Measurements from ENCODE around the gene YPEL2.
"Not testable (repeated sequence)": the region's sequence is repeated elsewhere in the genome, so short reads cannot be mapped to it uniquely, and the experiment has no call there.

The YPEL2 gene

GRCh38 chr17:59409336-59410048, 78.0 kb downstream of the YPEL2 start:
- DNase-seq, result no peak

GRCh38 chr17:59410049-59410437, 78.6 kb downstream of the YPEL2 start:
- DNase-seq, result no peak

- DNase-seq, result not testable (repeated sequence)
Measured at GRCh38 chr17:59412431-59412830, 81.0 kb downstream of the YPEL2 start.

GRCh38 chr17:59413014-59413766, 81.7 kb downstream of the YPEL2 start:
- DNase-seq, result no peak

- no peak for DNase-seq
Measured at GRCh38 chr17:59415397-59415796, 83.9 kb downstream of the YPEL2 start.

GRCh38 chr17:59416184-59416583, 84.7 kb downstream of the YPEL2 start:
- no peak for DNase-seq

- no peak for DNase-seq
Measured at GRCh38 chr17:59417452-59417851, 86.0 kb downstream of the YPEL2 start.

GRCh38 chr17:59418732-59419166, 87.3 kb downstream of the YPEL2 start:
- no peak for DNase-seq

- DNase-seq, result no peak
Measured at GRCh38 chr17:59420901-59421300, 89.4 kb downstream of the YPEL2 start.

GRCh38 chr17:59421722-59422121, 90.3 kb downstream of the YPEL2 start:
- no peak for DNase-seq

- no peak for DNase-seq
Measured at GRCh38 chr17:59423137-59423724, 91.8 kb downstream of the YPEL2 start.

- no peak for DNase-seq
Measured at GRCh38 chr17:59423903-59424302, 92.4 kb downstream of the YPEL2 start.

- DNase-seq, result no peak
Measured at GRCh38 chr17:59424331-59424730, 92.9 kb downstream of the YPEL2 start.

GRCh38 chr17:59425085-59425931, 93.9 kb downstream of the YPEL2 start:
- no peak for DNase-seq

GRCh38 chr17:59426031-59426430, 94.6 kb downstream of the YPEL2 start:
- no peak for DNase-seq

- peak; percentile 14 for DNase-seq
Measured at GRCh38 chr17:59427425-59427921, 96.0 kb downstream of the YPEL2 start.

GRCh38 chr17:59427996-59428395, 96.5 kb downstream of the YPEL2 start:
- no peak for DNase-seq

GRCh38 chr17:59428916-59429485, 97.5 kb downstream of the YPEL2 start:
- DNase-seq, result no peak

GRCh38 chr17:59431601-59432000, 100.1 kb downstream of the YPEL2 start:
- no peak for DNase-seq

GRCh38 chr17:59432657-59433056, 101.2 kb downstream of the YPEL2 start:
- DNase-seq, result no peak

- DNase-seq, result no peak
Measured at GRCh38 chr17:59433586-59433985, 102.1 kb downstream of the YPEL2 start.

- no peak for DNase-seq
Measured at GRCh38 chr17:59434429-59434828, 103.0 kb downstream of the YPEL2 start.

- DNase-seq, result no peak
Measured at GRCh38 chr17:59435238-59435637, 103.8 kb downstream of the YPEL2 start.

All from CD4-positive, alpha-beta T cell treated with Interleukin-21 for 1 hour (primary cell).